Measurements from ENCODE around the gene SIM1.

Gene SIM1

DNA sequence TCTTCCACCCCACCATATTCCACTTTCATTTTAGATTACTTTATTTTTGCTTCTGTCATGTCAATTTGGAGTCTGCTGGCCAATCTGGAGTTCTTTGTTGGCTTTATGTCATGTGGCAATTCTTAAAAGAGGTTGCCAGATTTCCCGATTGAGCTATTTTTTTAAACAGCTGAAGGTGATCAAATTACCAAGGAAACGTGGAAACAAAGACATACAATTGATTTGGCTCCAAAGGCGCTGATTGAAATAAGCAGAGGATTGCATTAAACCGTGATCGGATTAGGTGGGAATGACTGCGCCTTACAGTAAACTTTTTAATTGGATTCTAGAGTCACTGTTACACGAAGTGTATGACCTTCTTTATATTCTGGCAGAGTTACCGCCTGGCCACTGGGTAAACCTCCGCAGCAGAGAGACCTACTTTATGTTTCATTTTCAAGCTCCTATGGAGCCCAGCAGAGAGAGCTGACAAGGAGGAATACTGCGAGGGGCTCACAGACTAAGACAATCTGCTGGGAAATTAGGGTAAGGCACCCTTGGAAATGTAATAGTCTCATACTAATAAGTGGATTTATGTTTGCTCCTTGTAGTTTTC, 37.9 kb downstream of the SIM1 start:
- no peak overlapping the region for H2BK5ac ChIP-seq (ENCODE audit: low read length)
- no peak overlapping the region for H3K27ac ChIP-seq (ENCODE audit: low read depth, low read length)
- no peak overlapping the region for H3K18ac ChIP-seq (ENCODE audit: low read length)
- no peaks in the 10 kb centered on the region for H3K27me3 ChIP-seq (ENCODE audit: insufficient read depth, low read length, poor library complexity)
- no peak for DNase-seq
- no peak overlapping the region for H3K4me2 ChIP-seq (ENCODE audit: low read length)
- H3K4ac ChIP-seq (ENCODE audit: low read depth, low read length), result no peak overlapping the region
- no peaks in the 10 kb centered on the region for H3K4me1 ChIP-seq (ENCODE audit: control insufficient read depth, low read depth, low read length)
- no peak overlapping the region for H2BK120ac ChIP-seq (ENCODE audit: low read depth, low read length)
- no peak overlapping the region for H2AK5ac ChIP-seq (ENCODE audit: low read length)
- H3K79me1 ChIP-seq (ENCODE audit: low read length), result no peaks in the 10 kb centered on the region
- no peak overlapping the region for H3K23ac ChIP-seq (ENCODE audit: low read length)
- H4K5ac ChIP-seq (ENCODE audit: low read length), result no peak overlapping the region
- no peak overlapping the region for H4K8ac ChIP-seq (ENCODE audit: low read depth, low read length)
- H3K36me3 ChIP-seq (ENCODE audit: control insufficient read depth, insufficient read depth, low read length), result no peaks in the 10 kb centered on the region
- H3K56ac ChIP-seq (ENCODE audit: low read length), result no peak overlapping the region
- no peaks in the 10 kb centered on the region for H3K79me2 ChIP-seq (ENCODE audit: control insufficient read depth, insufficient read depth, low read length)
- H3K4me3 ChIP-seq (ENCODE audit: low read length), result no peak overlapping the region
- H3K9ac ChIP-seq (ENCODE audit: low read length), result no peak overlapping the region
- no CpG with 5 or more reads among the region's 10 CpGs for WGBS (ENCODE audit: extremely low coverage, insufficient coverage, low lambda C conversion rate)
- no peak overlapping the region for H2BK15ac ChIP-seq (replicated peaks; ENCODE audit: low read depth)

DNA sequence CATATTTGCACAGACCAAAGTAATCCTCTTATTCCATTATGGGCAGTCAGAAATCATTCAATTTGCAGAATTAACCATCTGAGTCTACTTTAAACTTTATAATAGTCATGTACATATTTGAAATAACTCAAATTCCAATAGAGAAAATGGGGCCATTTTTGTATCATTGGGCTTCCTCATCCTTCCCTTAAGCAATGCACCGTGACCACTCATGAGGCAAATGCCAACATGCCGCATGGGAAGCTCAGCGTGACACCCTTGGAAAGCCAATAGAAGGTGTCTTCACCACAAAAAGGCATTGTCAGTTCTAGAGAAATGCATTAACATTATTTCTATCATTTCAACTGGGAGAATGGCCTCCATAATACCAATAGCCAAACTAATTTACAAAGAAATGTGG, 38.5 kb downstream of the SIM1 start:
- Histone ChIP-seq H3K27me3 (ENCODE audit: insufficient read depth, low read length, poor library complexity) (no peaks in the 10 kb centered on the region), H2AK5ac (ENCODE audit: low read length) (no peak overlapping the region), H3K4me1 (ENCODE audit: control insufficient read depth, low read depth, low read length) (no peaks in the 10 kb centered on the region), H3K4me3 (ENCODE audit: low read length) (no peak overlapping the region), H2BK5ac (ENCODE audit: low read length) (no peak overlapping the region), H2BK120ac (ENCODE audit: low read depth, low read length) (no peak overlapping the region), H3K4ac (ENCODE audit: low read depth, low read length) (no peak overlapping the region), H3K36me3 (ENCODE audit: control insufficient read depth, insufficient read depth, low read length) (no peaks in the 10 kb centered on the region), H3K18ac (ENCODE audit: low read length) (no peak overlapping the region), H4K8ac (ENCODE audit: low read depth, low read length) (no peak overlapping the region), H3K23ac (ENCODE audit: low read length) (no peak overlapping the region), H3K79me2 (ENCODE audit: control insufficient read depth, insufficient read depth, low read length) (no peaks in the 10 kb centered on the region), H3K4me2 (ENCODE audit: low read length) (no peak overlapping the region), H3K56ac (ENCODE audit: low read length) (no peak overlapping the region), H3K27ac (ENCODE audit: low read depth, low read length) (no peak overlapping the region), H3K79me1 (ENCODE audit: low read length) (no peaks in the 10 kb centered on the region), H4K5ac (ENCODE audit: low read length) (no peak overlapping the region), H2BK15ac (replicated peaks; ENCODE audit: low read depth) (no peak overlapping the region), H3K9ac (ENCODE audit: low read length) (no peak overlapping the region)
- no peak for DNase-seq
- no CpG with 5 or more reads among the region's 3 CpGs for WGBS (ENCODE audit: extremely low coverage, insufficient coverage, low lambda C conversion rate)

DNA sequence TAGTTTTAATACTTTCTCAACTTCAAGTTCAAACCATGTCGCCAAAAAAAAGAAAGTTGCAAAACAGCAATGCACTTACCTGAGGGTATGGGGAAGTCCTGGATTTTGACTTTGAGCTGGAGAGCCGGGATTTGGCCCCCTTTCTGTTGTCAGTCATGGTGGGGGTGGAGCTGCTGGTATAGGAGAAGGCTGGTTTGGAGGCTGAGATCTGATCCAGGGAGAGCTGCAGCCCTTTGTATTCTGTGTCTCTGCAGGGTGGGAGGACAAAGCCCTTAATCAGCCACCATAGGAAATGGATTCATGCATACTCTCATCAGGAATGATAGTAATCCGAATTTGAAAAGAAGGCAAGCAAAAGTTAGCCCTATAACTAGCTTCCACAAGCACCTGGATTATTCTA, 44.0 kb downstream of the SIM1 start:
- Histone ChIP-seq H2BK15ac (replicated peaks; ENCODE audit: low read depth) (no peak overlapping the region), H4K8ac (ENCODE audit: low read depth, low read length) (no peak overlapping the region), H3K4ac (ENCODE audit: low read depth, low read length) (no peak overlapping the region), H3K4me2 (ENCODE audit: low read length) (no peak overlapping the region), H3K18ac (ENCODE audit: low read length) (no peak overlapping the region), H3K27ac (ENCODE audit: low read depth, low read length) (no peak overlapping the region), H2BK120ac (ENCODE audit: low read depth, low read length) (no peak overlapping the region), H3K9ac (ENCODE audit: low read length) (no peak overlapping the region), H3K23ac (ENCODE audit: low read length) (no peak overlapping the region), H3K27me3 (ENCODE audit: insufficient read depth, low read length, poor library complexity) (no peaks in the 10 kb centered on the region), H3K79me2 (ENCODE audit: control insufficient read depth, insufficient read depth, low read length) (no peaks in the 10 kb centered on the region), H2AK5ac (ENCODE audit: low read length) (no peak overlapping the region), H4K5ac (ENCODE audit: low read length) (no peak overlapping the region), H3K4me1 (ENCODE audit: control insufficient read depth, low read depth, low read length) (no peaks in the 10 kb centered on the region), H3K56ac (ENCODE audit: low read length) (no peak overlapping the region), H3K4me3 (ENCODE audit: low read length) (no peak overlapping the region), H3K36me3 (ENCODE audit: control insufficient read depth, insufficient read depth, low read length) (no peaks in the 10 kb centered on the region), H2BK5ac (ENCODE audit: low read length) (no peak overlapping the region), H3K79me1 (ENCODE audit: low read length) (no peaks in the 10 kb centered on the region)
- peak; percentile 86 for DNase-seq
- no CpG with 5 or more reads among the region's 3 CpGs for WGBS (ENCODE audit: extremely low coverage, insufficient coverage, low lambda C conversion rate)

DNA sequence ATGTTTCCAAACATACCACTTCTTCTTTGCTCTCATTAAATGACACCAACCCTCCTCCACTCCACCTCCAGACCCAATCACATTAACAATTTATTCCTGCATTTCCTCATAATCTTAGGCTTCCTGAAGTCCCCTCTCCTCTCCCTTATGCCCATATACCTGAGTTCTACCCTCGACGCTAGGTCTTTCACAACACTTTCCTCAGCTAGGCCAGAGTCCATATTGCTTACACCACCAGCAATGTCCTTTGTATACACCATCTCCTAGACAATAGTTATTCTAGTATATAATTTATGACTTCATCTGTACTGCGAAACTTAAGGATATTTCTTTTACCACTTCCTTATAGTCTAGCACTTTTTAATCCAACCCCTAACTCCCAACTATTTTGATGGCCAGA, 47.7 kb downstream of the SIM1 start:
- H3K36me3 ChIP-seq (ENCODE audit: control insufficient read depth, insufficient read depth, low read length), result no peaks in the 10 kb centered on the region
- no peaks in the 10 kb centered on the region for H3K79me1 ChIP-seq (ENCODE audit: low read length)
- no peak overlapping the region for H2BK15ac ChIP-seq (replicated peaks; ENCODE audit: low read depth)
- no peak overlapping the region for H2BK5ac ChIP-seq (ENCODE audit: low read length)
- H3K23ac ChIP-seq (ENCODE audit: low read length), result no peak overlapping the region
- H2AK5ac ChIP-seq (ENCODE audit: low read length), result no peak overlapping the region
- H2BK120ac ChIP-seq (ENCODE audit: low read depth, low read length), result no peak overlapping the region
- H4K5ac ChIP-seq (ENCODE audit: low read length), result no peak overlapping the region
- no peaks in the 10 kb centered on the region for H3K79me2 ChIP-seq (ENCODE audit: control insufficient read depth, insufficient read depth, low read length)
- H3K56ac ChIP-seq (ENCODE audit: low read length), result no peak overlapping the region
- H4K8ac ChIP-seq (ENCODE audit: low read depth, low read length), result no peak overlapping the region
- H3K4me2 ChIP-seq (ENCODE audit: low read length), result no peak overlapping the region
- H3K9ac ChIP-seq (ENCODE audit: low read length), result no peak overlapping the region
- no peak overlapping the region for H3K4me3 ChIP-seq (ENCODE audit: low read length)
- H3K4me1 ChIP-seq (ENCODE audit: control insufficient read depth, low read depth, low read length), result no peaks in the 10 kb centered on the region
- no peak overlapping the region for H3K4ac ChIP-seq (ENCODE audit: low read depth, low read length)
- H3K18ac ChIP-seq (ENCODE audit: low read length), result no peak overlapping the region
- WGBS (ENCODE audit: extremely low coverage, insufficient coverage, low lambda C conversion rate), result no CpG with 5 or more reads among the region's 3 CpGs
- H3K27ac ChIP-seq (ENCODE audit: low read depth, low read length), result no peak overlapping the region
- no peak for DNase-seq
- H3K27me3 ChIP-seq (ENCODE audit: insufficient read depth, low read length, poor library complexity), result no peaks in the 10 kb centered on the region

GRCh38 chr6:100415768-100416167, 49.0 kb downstream of the SIM1 start:
- Histone ChIP-seq H3K27ac (ENCODE audit: low read depth, low read length) (no peak overlapping the region), H4K8ac (ENCODE audit: low read depth, low read length) (no peak overlapping the region), H3K79me2 (ENCODE audit: control insufficient read depth, insufficient read depth, low read length) (no peaks in the 10 kb centered on the region), H3K4me1 (ENCODE audit: control insufficient read depth, low read depth, low read length) (no peaks in the 10 kb centered on the region), H3K18ac (ENCODE audit: low read length) (no peak overlapping the region), H3K4me3 (ENCODE audit: low read length) (no peak overlapping the region), H2BK15ac (replicated peaks; ENCODE audit: low read depth) (no peak overlapping the region), H2BK5ac (ENCODE audit: low read length) (no peak overlapping the region), H2BK120ac (ENCODE audit: low read depth, low read length) (no peak overlapping the region), H3K36me3 (ENCODE audit: control insufficient read depth, insufficient read depth, low read length) (no peaks in the 10 kb centered on the region), H3K79me1 (ENCODE audit: low read length) (no peaks in the 10 kb centered on the region), H3K4ac (ENCODE audit: low read depth, low read length) (no peak overlapping the region), H2AK5ac (ENCODE audit: low read length) (no peak overlapping the region), H4K5ac (ENCODE audit: low read length) (no peak overlapping the region), H3K23ac (ENCODE audit: low read length) (no peak overlapping the region), H3K9ac (ENCODE audit: low read length) (no peak overlapping the region), H3K27me3 (ENCODE audit: insufficient read depth, low read length, poor library complexity) (no peaks in the 10 kb centered on the region), H3K56ac (ENCODE audit: low read length) (no peak overlapping the region), H3K4me2 (ENCODE audit: low read length) (no peak overlapping the region)
- DNase-seq, result peak; percentile 41

GRCh38 chr6:100412872-100413271, 51.8 kb downstream of the SIM1 start:
- no peak overlapping the region for H3K4ac ChIP-seq (ENCODE audit: low read depth, low read length)
- no peak overlapping the region for H4K5ac ChIP-seq (ENCODE audit: low read length)
- H3K79me2 ChIP-seq (ENCODE audit: control insufficient read depth, insufficient read depth, low read length), result no peaks in the 10 kb centered on the region
- no peak overlapping the region for H3K18ac ChIP-seq (ENCODE audit: low read length)
- H3K4me3 ChIP-seq (ENCODE audit: low read length), result no peak overlapping the region
- H2BK5ac ChIP-seq (ENCODE audit: low read length), result no peak overlapping the region
- 100% methylated on average over 2 of the region's 4 CpGs for WGBS (ENCODE audit: extremely low coverage, insufficient coverage, low lambda C conversion rate)
- no peaks in the 10 kb centered on the region for H3K27me3 ChIP-seq (ENCODE audit: insufficient read depth, low read length, poor library complexity)
- H3K4me2 ChIP-seq (ENCODE audit: low read length), result no peak overlapping the region
- H3K9ac ChIP-seq (ENCODE audit: low read length), result no peak overlapping the region
- no peak overlapping the region for H4K8ac ChIP-seq (ENCODE audit: low read depth, low read length)
- H3K4me1 ChIP-seq (ENCODE audit: control insufficient read depth, low read depth, low read length), result no peaks in the 10 kb centered on the region
- DNase-seq, result peak; percentile 26
- H3K56ac ChIP-seq (ENCODE audit: low read length), result no peak overlapping the region
- no peak overlapping the region for H2AK5ac ChIP-seq (ENCODE audit: low read length)
- H3K23ac ChIP-seq (ENCODE audit: low read length), result no peak overlapping the region
- no peaks in the 10 kb centered on the region for H3K79me1 ChIP-seq (ENCODE audit: low read length)
- H3K36me3 ChIP-seq (ENCODE audit: control insufficient read depth, insufficient read depth, low read length), result no peaks in the 10 kb centered on the region
- H2BK15ac ChIP-seq (replicated peaks; ENCODE audit: low read depth), result no peak overlapping the region
- no peak overlapping the region for H3K27ac ChIP-seq (ENCODE audit: low read depth, low read length)
- H2BK120ac ChIP-seq (ENCODE audit: low read depth, low read length), result no peak overlapping the region
